NCI-H524 treated with DMSO at 0.1 percent for 48 hours (cell line): ENCODE data around the gene CDKN2AIPNL.
A peak's percentile ranks its signal among the peaks of the same experiment; 100 is the strongest.
"Not testable (repeated sequence)": the region's sequence is repeated elsewhere in the genome, so short reads cannot be mapped to it uniquely, and the experiment has no call there.

Source experiments
- DNase-seq: peaks from one replicate; lab custom pipeline; 2025; lab: John Stamatoyannopoulos, UW

CDKN2AIPNL gene

GRCh38 chr5:134437847-134438581, 26.3 kb upstream of the CDKN2AIPNL start:
- DNase-seq: no peak

GRCh38 chr5:134437340-134437846, 25.7 kb upstream of the CDKN2AIPNL start:
- no peak for DNase-seq

- peak; percentile 13 for DNase-seq
Measured at GRCh38 chr5:134436523-134437339, 25.1 kb upstream of the CDKN2AIPNL start.

GRCh38 chr5:134435560-134435959, 23.9 kb upstream of the CDKN2AIPNL start:
- DNase-seq: no peak

GRCh38 chr5:134432677-134433359, 21.1 kb upstream of the CDKN2AIPNL start:
- DNase-seq: no peak

GRCh38 chr5:134432174-134432573, 20.5 kb upstream of the CDKN2AIPNL start:
- DNase-seq: no peak

- DNase-seq: peak; percentile 65
Measured at GRCh38 chr5:134430001-134430569, 18.4 kb upstream of the CDKN2AIPNL start.

- no peak for DNase-seq
Measured at GRCh38 chr5:134427540-134428041, 15.9 kb upstream of the CDKN2AIPNL start.

- DNase-seq: no peak
Measured at GRCh38 chr5:134426361-134426760, 14.7 kb upstream of the CDKN2AIPNL start.

GRCh38 chr5:134423376-134423775, 11.7 kb upstream of the CDKN2AIPNL start:
- no peak for DNase-seq

- DNase-seq: no peak
Measured at GRCh38 chr5:134422791-134423365, 11.2 kb upstream of the CDKN2AIPNL start.

GRCh38 chr5:134421038-134421437, 9.4 kb upstream of the CDKN2AIPNL start:
- not testable (repeated sequence) for DNase-seq

- no peak for DNase-seq
Measured at GRCh38 chr5:134420343-134420742, 8.7 kb upstream of the CDKN2AIPNL start.

GRCh38 chr5:134418958-134419357, 7.3 kb upstream of the CDKN2AIPNL start:
- DNase-seq: no peak

GRCh38 chr5:134417707-134418106, 6.0 kb upstream of the CDKN2AIPNL start:
- no peak for DNase-seq

- DNase-seq: no peak
Measured at GRCh38 chr5:134413046-134413445, 1.4 kb upstream of the CDKN2AIPNL start.

- DNase-seq: no peak
Measured at GRCh38 chr5:134411228-134411545, 494 bp downstream of the CDKN2AIPNL start.

GRCh38 chr5:134410822-134411221, 859 bp downstream of the CDKN2AIPNL start:
- DNase-seq: no peak

- DNase-seq: no peak
Measured at GRCh38 chr5:134409321-134409720, 2.4 kb downstream of the CDKN2AIPNL start.

GRCh38 chr5:134406390-134406789, 5.3 kb downstream of the CDKN2AIPNL start:
- DNase-seq: no peak

- DNase-seq: no peak
Measured at GRCh38 chr5:134403951-134404350, 7.7 kb downstream of the CDKN2AIPNL start.
